MM.1S (cell line): ENCODE results near the gene OR4K15.

Experiments used
- DNase-seq: peaks from one replicate; pipeline ENCODE4 v3.0.0-alpha.2; 2015
- H2AFZ ChIP-seq: fragments of 300-600 bp; sonication (generic); 2 replicates; pipeline ENCODE4 v1.6.0; 2016; ENCODE audit warnings: antibody characterized with exemption, low read length
- H3F3A ChIP-seq: fragments of 300-600 bp; sonication (generic); 2 replicates; pipeline ENCODE4 v1.6.1; 2016; ENCODE audit warnings: mild to moderate bottlenecking, antibody characterized with exemption, low read length, moderate library complexity, mixed read lengths; ENCODE audit not compliant: insufficient read depth
- H3K27ac ChIP-seq: fragments of 300-600 bp; sonication (generic); 2 replicates; pipeline ENCODE4 v1.5.1; 2016; ENCODE audit warnings: mild to moderate bottlenecking, low read length
- H3K27me3 ChIP-seq: fragments of 300-600 bp; sonication (generic); replicated peaks from 2 replicates; pipeline ENCODE4 v1.6.0; 2016; ENCODE audit warnings: low read length; ENCODE audit not compliant: insufficient read depth
- H3K36me3 ChIP-seq: fragments of 300-600 bp; sonication (generic); replicated peaks from 2 replicates; pipeline ENCODE4 v1.6.1; 2016; ENCODE audit warnings: mild to moderate bottlenecking, low read length, mixed read lengths; ENCODE audit not compliant: insufficient read depth
- H3K4me1 ChIP-seq: fragments of 300-600 bp; sonication (generic); 2 replicates; pipeline ENCODE4 v1.6.1; 2016; ENCODE audit warnings: low read length, mixed read lengths
- H3K4me2 ChIP-seq: fragments of 300-600 bp; sonication (generic); 2 replicates; pipeline ENCODE4 v1.6.0; 2016; ENCODE audit warnings: low read depth, low read length
- H3K4me3 ChIP-seq: fragments of 300-600 bp; sonication (generic); 2 replicates; pipeline ENCODE4 v1.5.1; 2016; ENCODE audit warnings: low read length, mixed read lengths
- H3K79me2 ChIP-seq: fragments of 300-600 bp; sonication (generic); 2 replicates; pipeline ENCODE4 v1.6.1; 2016; ENCODE audit warnings: mixed run types, low read length, mixed read lengths
- H3K9ac ChIP-seq: fragments of 300-600 bp; sonication (generic); 2 replicates; pipeline ENCODE4 v1.6.1; 2016; ENCODE audit warnings: low read length, mixed read lengths
- H3K9me2 ChIP-seq: fragments of 300-600 bp; sonication (generic); replicated peaks from 2 replicates; pipeline ENCODE4 v1.6.1; 2016; ENCODE audit warnings: mild to moderate bottlenecking, low read length, mixed read lengths; ENCODE audit not compliant: insufficient read depth
- H3K9me3 ChIP-seq: fragments of 300-600 bp; sonication (generic); replicated peaks from 2 replicates; pipeline ENCODE4 v1.6.1; 2016; ENCODE audit warnings: mild to moderate bottlenecking, low read length, mixed read lengths; ENCODE audit not compliant: insufficient read depth
- H4K20me1 ChIP-seq: fragments of 300-600 bp; sonication (generic); 2 replicates; pipeline ENCODE4 v1.6.1; 2016; ENCODE audit warnings: mild to moderate bottlenecking, low read length, moderate library complexity, mixed read lengths; ENCODE audit not compliant: insufficient read depth
- EZH2 ChIP-seq: fragments of 300-600 bp; sonication (generic); optimal IDR thresholded peaks from 2 replicates; pipeline ENCODE3; 2017; ENCODE audit warnings: low read depth, mild to moderate bottlenecking, antibody characterized with exemption, low read length, mixed read lengths
- EZH2phosphoT487 ChIP-seq: fragments of 300-600 bp; sonication (generic); IDR thresholded peaks from 2 replicates; pipeline ENCODE4 v1.6.1; 2018; ENCODE audit warnings: antibody characterized with exemption, low read length
- TF ChIP-seq, protein P1 (sequence below): fragments of 300-600 bp; sonication (generic); IDR thresholded peaks from 2 replicates; pipeline ENCODE4 v1.5.1; 2016; ENCODE audit warnings: antibody characterized with exemption, low read length, mixed read lengths

Gene OR4K15, protein sequence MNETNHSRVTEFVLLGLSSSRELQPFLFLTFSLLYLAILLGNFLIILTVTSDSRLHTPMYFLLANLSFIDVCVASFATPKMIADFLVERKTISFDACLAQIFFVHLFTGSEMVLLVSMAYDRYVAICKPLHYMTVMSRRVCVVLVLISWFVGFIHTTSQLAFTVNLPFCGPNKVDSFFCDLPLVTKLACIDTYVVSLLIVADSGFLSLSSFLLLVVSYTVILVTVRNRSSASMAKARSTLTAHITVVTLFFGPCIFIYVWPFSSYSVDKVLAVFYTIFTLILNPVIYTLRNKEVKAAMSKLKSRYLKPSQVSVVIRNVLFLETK

DNA sequence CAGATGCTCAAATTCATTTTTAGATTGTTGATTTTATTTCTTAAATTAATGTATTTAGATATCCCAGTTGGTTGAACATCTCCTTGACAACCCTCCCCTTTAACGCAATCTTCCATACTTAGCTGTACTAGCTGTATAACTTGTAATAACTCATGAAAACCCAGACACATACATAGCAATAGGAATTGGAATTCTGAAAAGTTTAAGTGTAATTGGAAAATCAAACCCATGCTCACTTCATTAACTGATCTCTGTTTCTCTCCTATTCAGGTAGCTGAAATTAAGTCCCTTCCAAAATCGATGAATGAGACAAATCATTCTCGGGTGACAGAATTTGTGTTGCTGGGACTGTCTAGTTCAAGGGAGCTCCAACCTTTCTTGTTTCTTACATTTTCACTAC lies at the start of gene OR4K15:
Gene OR4K15, plus strand, starts transcription at position 301 of the 400 bp plus-strand sequence. Its CDS starts 0 bp downstream, at position 301.
- DNase-seq, result no peak
- no peak within 1 kb of the TSS for H3K4me2 ChIP-seq
- no peaks in the 10 kb centered on the region for H3K36me3 ChIP-seq
- no peaks in the 10 kb centered on the region for H3K9me3 ChIP-seq
- no peaks in the 10 kb centered on the region for H4K20me1 ChIP-seq
- no peaks in the 10 kb centered on the region for H3K27me3 ChIP-seq
- no peak within 1 kb of the TSS for H3K4me3 ChIP-seq
- no peaks in the 10 kb centered on the region for H3K4me1 ChIP-seq
- no peaks in the 10 kb centered on the region for H3K9me2 ChIP-seq
- no peak within 1 kb of the TSS for H3K9ac ChIP-seq
- H3K79me2 ChIP-seq, result no peaks in the 10 kb centered on the region
- no peak for TF ChIP-seq EZH2
- no peak for TF ChIP-seq EZH2phosphoT487
- TF ChIP-seq, protein P1, sequence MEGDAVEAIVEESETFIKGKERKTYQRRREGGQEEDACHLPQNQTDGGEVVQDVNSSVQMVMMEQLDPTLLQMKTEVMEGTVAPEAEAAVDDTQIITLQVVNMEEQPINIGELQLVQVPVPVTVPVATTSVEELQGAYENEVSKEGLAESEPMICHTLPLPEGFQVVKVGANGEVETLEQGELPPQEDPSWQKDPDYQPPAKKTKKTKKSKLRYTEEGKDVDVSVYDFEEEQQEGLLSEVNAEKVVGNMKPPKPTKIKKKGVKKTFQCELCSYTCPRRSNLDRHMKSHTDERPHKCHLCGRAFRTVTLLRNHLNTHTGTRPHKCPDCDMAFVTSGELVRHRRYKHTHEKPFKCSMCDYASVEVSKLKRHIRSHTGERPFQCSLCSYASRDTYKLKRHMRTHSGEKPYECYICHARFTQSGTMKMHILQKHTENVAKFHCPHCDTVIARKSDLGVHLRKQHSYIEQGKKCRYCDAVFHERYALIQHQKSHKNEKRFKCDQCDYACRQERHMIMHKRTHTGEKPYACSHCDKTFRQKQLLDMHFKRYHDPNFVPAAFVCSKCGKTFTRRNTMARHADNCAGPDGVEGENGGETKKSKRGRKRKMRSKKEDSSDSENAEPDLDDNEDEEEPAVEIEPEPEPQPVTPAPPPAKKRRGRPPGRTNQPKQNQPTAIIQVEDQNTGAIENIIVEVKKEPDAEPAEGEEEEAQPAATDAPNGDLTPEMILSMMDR, result no peak
- no peak within 1 kb of the TSS for H2AFZ ChIP-seq
- no peaks in the 10 kb centered on the region for H3F3A ChIP-seq
- no peak within 1 kb of the TSS for H3K27ac ChIP-seq

GRCh38 chr14:19930617-19931016 lies 44.8 kb upstream of the OR4K15 start, which contains the start of gene OR4K1:
TSS of gene OR4K1 (plus strand) at chr14:19930917. CDS start at chr14:19935667, 4,750 bp downstream.
- Histone ChIP-seq H2AFZ (no peak within 1 kb of the TSS), H3F3A (no peaks in the 10 kb centered on the region), H3K27ac (no peak within 1 kb of the TSS), H3K9me2 (no peaks in the 10 kb centered on the region), H3K36me3 (no peaks in the 10 kb centered on the region), H3K4me3 (no peak within 1 kb of the TSS), H4K20me1 (no peaks in the 10 kb centered on the region), H3K27me3 (no peaks in the 10 kb centered on the region), H3K9ac (no peak within 1 kb of the TSS), H3K4me1 (no peaks in the 10 kb centered on the region), H3K4me2 (no peak within 1 kb of the TSS), H3K9me3 (no peaks in the 10 kb centered on the region), H3K79me2 (no peaks in the 10 kb centered on the region)
- no peak for DNase-seq
- TF ChIP-seq EZH2phosphoT487 (no peak), EZH2 (no peak)
- TF ChIP-seq, protein P1, result no peak

DNA sequence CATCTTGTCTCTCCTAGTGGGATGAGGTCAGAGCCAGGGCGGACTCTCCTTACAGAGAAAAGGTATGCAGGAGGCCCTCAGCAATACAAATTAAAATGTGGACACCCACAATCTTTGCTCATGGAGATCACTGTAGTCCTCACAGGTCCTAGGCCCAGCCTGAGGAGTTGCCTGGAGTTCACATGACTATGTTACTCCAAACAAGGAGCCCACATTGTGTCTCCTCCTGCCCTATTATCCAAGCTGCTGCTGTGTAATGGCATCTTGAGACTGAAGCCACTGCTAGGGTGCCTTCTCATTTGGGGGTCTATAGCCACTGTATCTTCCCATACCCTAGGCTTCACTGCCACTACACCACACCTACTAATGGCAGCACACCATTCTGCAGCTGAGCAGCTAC lies 33.7 kb upstream of the OR4K15 start:
- TF ChIP-seq EZH2phosphoT487, result no peak
- no peak for TF ChIP-seq EZH2
- TF ChIP-seq, protein P1, result no peak
- DNase-seq, result no peak
- no peaks in the 10 kb centered on the region for H3F3A ChIP-seq
- no peaks in the 10 kb centered on the region for H3K27me3 ChIP-seq
- H3K79me2 ChIP-seq, result no peaks in the 10 kb centered on the region
- no peaks in the 10 kb centered on the region for H3K4me1 ChIP-seq
- H3K4me3 ChIP-seq, result no peak overlapping the region
- H3K9me2 ChIP-seq, result no peaks in the 10 kb centered on the region
- no peak overlapping the region for H3K4me2 ChIP-seq
- no peak overlapping the region for H3K9ac ChIP-seq
- H3K9me3 ChIP-seq, result no peaks in the 10 kb centered on the region
- no peak overlapping the region for H3K27ac ChIP-seq
- no peaks in the 10 kb centered on the region for H4K20me1 ChIP-seq
- H2AFZ ChIP-seq, result no peak overlapping the region
- H3K36me3 ChIP-seq, result no peaks in the 10 kb centered on the region
